Measurements from ENCODE around the gene CDC14B.

- no peak for TF ChIP-seq CTCF (IDR thresholded peaks at IDR 0.05; ENCODE audit: borderline replicate concordance, extremely low read depth, low read length, poor library complexity, severe bottlenecking)
- no peak for TF ChIP-seq EZH2 (IDR thresholded peaks at IDR 0.05; ENCODE audit: borderline replicate concordance, low read depth, low read length, severe bottlenecking)
These were observed 111.3 kb downstream of the CDC14B start for GRCh38 chr9:96508227-96508940.
